ENCODE measurements around the gene CAPRIN1. TPM values are rescaled to one million over a fixed set of nuclear protein-coding genes. Genes with fewer than 3 reads are reported as not detected.

CAPRIN1 gene
- polyA plus RNA-seq, 1 of the 3 experiments (the other 2 are of a cell fraction): 67.1 TPM

- no peak for DNase-seq
- no peaks in the 10 kb centered on the region for H4K20me1 ChIP-seq (ENCODE audit: insufficient read depth)
- H3K4me1 ChIP-seq (ENCODE audit: control insufficient read depth in 1 of 2, insufficient read depth in 2 of 2, low read depth in 1 of 2, low read length in 1 of 2): peaks cover 0 to 28% of the 10 kb centered on the region in 2 experiments; a peak in 3 of 4 replicates
- H3K27me3 ChIP-seq (ENCODE audit: insufficient read depth): no peaks in the 10 kb centered on the region
- no peak overlapping the region for H2AFZ ChIP-seq (ENCODE audit: low read depth)
- no peak overlapping the region for H3K27ac ChIP-seq (ENCODE audit: low read depth in 2 of 2, low read length in 1 of 2)
- H3K4me2 ChIP-seq: no peak overlapping the region
- peaks cover 26 to 78% of the 10 kb centered on the region in 2 experiments for H3K36me3 ChIP-seq (replicated peaks in 1 of 2; ENCODE audit: control insufficient read depth in 1 of 2, insufficient read depth in 2 of 2, low read length in 1 of 2)
- no peaks in the 10 kb centered on the region for H3F3A ChIP-seq (replicated peaks; ENCODE audit: insufficient read depth)
- TF ChIP-seq FOSL2 (IDR thresholded peaks at IDR 0.05; ENCODE audit: borderline replicate concordance, low read depth) (no peak), CTCF (IDR thresholded peaks at IDR 0.05) (no peak), JUND (IDR thresholded peaks at IDR 0.05) (no peak), NRF1 (IDR thresholded peaks at IDR 0.05; ENCODE audit: low read depth, low read length) (no peak), CHD2 (IDR thresholded peaks at IDR 0.05; ENCODE audit: low read length, partially characterized antibody) (no peak), POLR2AphosphoS5 (IDR thresholded peaks at IDR 0.05; ENCODE audit: low read depth, low read length) (no peak), MAX (IDR thresholded peaks at IDR 0.05; ENCODE audit: low read depth) (no peak)
- H3K9me3 ChIP-seq: no peaks in the 10 kb centered on the region
- H3K9me2 ChIP-seq: no peaks in the 10 kb centered on the region
- H3K4me3 ChIP-seq (ENCODE audit: low read depth in 2 of 2, low read length in 1 of 2): no peak overlapping the region
- no peaks in the 10 kb centered on the region for H3K79me2 ChIP-seq (ENCODE audit: insufficient read depth)
- ChIA-PET POLR2A (interaction anchor here (2.5 kb wide), 1 partner anchor 209 kb away, joined by 13 read pairs; the partner anchor contains the start of gene ABTB2), CTCF (interaction anchor here (0.7 to 5.7 kb wide), 8 partner anchors 13 to 296 kb away, joined by 3 to 61 read pairs (median 8); no protein-coding TSS in a partner anchor)
- no peak overlapping the region for H3K9ac ChIP-seq
- WGBS (ENCODE audit: low lambda C conversion rate): 96% methylated on average over 11 of the region's 16 CpGs
Observed at GRCh38 chr11:34148504-34149165, 97.1 kb downstream of the CAPRIN1 start.

- Histone ChIP-seq H3K4me3 (ENCODE audit: low read depth in 2 of 2, low read length in 1 of 2) (no peak overlapping the region), H3K27ac (ENCODE audit: low read depth in 2 of 2, low read length in 1 of 2) (no peak overlapping the region), H3K4me2 (no peak overlapping the region), H3K27me3 (ENCODE audit: insufficient read depth) (no peaks in the 10 kb centered on the region), H3K9me3 (no peaks in the 10 kb centered on the region), H3K9me2 (no peaks in the 10 kb centered on the region), H3K9ac (no peak overlapping the region), H3K4me1 (ENCODE audit: control insufficient read depth in 1 of 2, insufficient read depth in 2 of 2, low read depth in 1 of 2, low read length in 1 of 2) (peaks cover 0 to 28% of the 10 kb centered on the region in 2 experiments; a peak in 3 of 4 replicates), H3K36me3 (replicated peaks in 1 of 2; ENCODE audit: control insufficient read depth in 1 of 2, insufficient read depth in 2 of 2, low read length in 1 of 2) (peaks cover 23 to 77% of the 10 kb centered on the region in 2 experiments), H2AFZ (ENCODE audit: low read depth) (no peak overlapping the region), H3F3A (replicated peaks; ENCODE audit: insufficient read depth) (no peaks in the 10 kb centered on the region), H3K79me2 (ENCODE audit: insufficient read depth) (no peaks in the 10 kb centered on the region), H4K20me1 (ENCODE audit: insufficient read depth) (no peaks in the 10 kb centered on the region)
- CTCF ChIA-PET: interaction anchor here (0.7 to 5.7 kb wide), 8 partner anchors 13 to 1242 kb away, joined by 3 to 61 read pairs (median 9); no protein-coding TSS in a partner anchor
- POLR2A ChIA-PET: interaction anchor here (1.6 to 2.5 kb wide), 2 partner anchors 11 to 208 kb away, joined by 6 to 13 read pairs; partner anchors contain the start of gene ABTB2
- WGBS (ENCODE audit: low lambda C conversion rate): 98% methylated on average over 4 of the region's 7 CpGs
- no peak for DNase-seq
- TF ChIP-seq USF2 (IDR thresholded peaks at IDR 0.05; ENCODE audit: borderline replicate concordance, low read depth, low read length) (no peak), RAD21 (IDR thresholded peaks at IDR 0.05; ENCODE audit: low read length) (no peak), TEAD4 (IDR thresholded peaks at IDR 0.05; ENCODE audit: borderline replicate concordance, insufficient read depth) (no peak), CTCF (IDR thresholded peaks at IDR 0.05) (no peak), USF1 (IDR thresholded peaks at IDR 0.05; ENCODE audit: borderline replicate concordance, low read depth) (no peak), TCF12 (IDR thresholded peaks at IDR 0.05) (no peak), YY1 (IDR thresholded peaks at IDR 0.05; ENCODE audit: low read depth) (no peak), FOXM1 (IDR thresholded peaks at IDR 0.05; ENCODE audit: low read depth) (no peak), REST (IDR thresholded peaks at IDR 0.05; ENCODE audit: low read depth, low read length) (no peak), FOXJ3 (CRISPR knock-in tag; IDR thresholded peaks at IDR 0.05) (no peak)
Observed at GRCh38 chr11:34149274-34149673, 97.7 kb downstream of the CAPRIN1 start.
